Suprapubic skin (tissue), 4 donors: Measurements from ENCODE around the gene PCBP3. TPM values are rescaled to one million over a fixed set of nuclear protein-coding genes. Genes with fewer than 3 reads are reported as not detected.
A peak's percentile ranks its signal among the peaks of the same experiment; 100 is the strongest.

ENCODE experiments used
- DNase-seq, 2 donors: peaks; one replicate each; pipeline ENCODE4 v3.0.0-alpha.2; 2019; ENCODE audit warnings: low spot score in 2 of 2
- H3K27ac ChIP-seq: fragments of 200-600 bp; sonication (generic); one replicate; pipeline ENCODE4 v1.5.1; 2019
- H3K27me3 ChIP-seq: fragments of 200-600 bp; sonication (generic); one replicate; pipeline ENCODE4 v1.5.1; 2019
- H3K36me3 ChIP-seq: fragments of 200-600 bp; sonication (generic); one replicate; pipeline ENCODE4 v1.5.1; 2019
- H3K4me1 ChIP-seq: fragments of 200-600 bp; sonication (generic); one replicate; pipeline ENCODE4 v1.5.1; 2019
- H3K4me3 ChIP-seq: fragments of 200-600 bp; sonication (generic); one replicate; pipeline ENCODE4 v1.5.1; 2019; ENCODE audit warnings: mild to moderate bottlenecking
- H3K9me3 ChIP-seq: fragments of 200-600 bp; sonication (generic); one replicate; pipeline ENCODE4 v1.5.1; 2019
- CTCF ChIP-seq, 2 donors: fragments of 200-600 bp in 1 of 2; fragments of 450-650 bp in 1 of 2; sonication (generic) in 1 of 2; IDR thresholded peaks; one replicate each; pipeline ENCODE4 v1.5.1; 2016 to 2019; ENCODE audit warnings: antibody characterized with exemption in 2 of 2, mild to moderate bottlenecking in 1 of 2, moderate library complexity in 1 of 2
- EP300 ChIP-seq: sonication (generic); formaldehyde crosslinking; IDR thresholded peaks from one replicate; pipeline ENCODE4 v1.6.1; 2017; ENCODE audit warnings: antibody characterized with exemption
- POLR2A ChIP-seq, 2 donors: fragments of 450-650 bp; IDR thresholded peaks; one replicate each; pipeline ENCODE4 v1.6.1; 2017; ENCODE audit warnings: antibody characterized with exemption in 2 of 2, mild to moderate bottlenecking in 2 of 2, moderate library complexity in 2 of 2
- POLR2AphosphoS5 ChIP-seq, 3 donors: sonication (generic); formaldehyde crosslinking; IDR thresholded peaks; one replicate each; pipeline ENCODE4 v1.6.1; 2017; ENCODE audit warnings: antibody characterized with exemption in 3 of 3
- WGBS: methylation state at CpG from one replicate; pipeline ENCODE4 v1.1.5; 2018; 5-methylcytosine and 5-hydroxymethylcytosine counted together
- total RNA-seq, 4 donors: library from RNA; depleted of rRNA; stranded (reverse); fragments of >200 nt; gene quantifications; one replicate each; pipeline ENCODE4 v1.1.0, GENCODE V29; 2016

Gene PCBP3
- total RNA-seq, 4 donors from 2014 or later = 0.97 to 7.3 (median 2.7) TPM

GRCh38 chr21:45749974-45750373 lies 106.4 kb downstream of the PCBP3 start:
- 91% methylated on average over 15 of the region's 15 CpGs for WGBS
- Histone ChIP-seq H3K9me3 (no peaks in the 10 kb centered on the region), H3K36me3 (no peaks in the 10 kb centered on the region), H3K4me1 (peaks cover 10% of the 10 kb centered on the region), H3K27ac (no peak overlapping the region), H3K4me3 (no peak overlapping the region), H3K27me3 (peaks cover 2% of the 10 kb centered on the region)
- TF ChIP-seq CTCF (IDR thresholded peaks at IDR 0.05) = no peak
- no peak for TF ChIP-seq POLR2A (IDR thresholded peaks at IDR 0.05)
- no peak for TF ChIP-seq POLR2AphosphoS5 (IDR thresholded peaks at IDR 0.05)
- no peak for TF ChIP-seq EP300
- DNase-seq = peak in 1 of 2 donors; percentile 44

- WGBS = 66% methylated on average over 5 of the region's 5 CpGs
Observed at GRCh38 chr21:45750936-45751335, 107.4 kb downstream of the PCBP3 start.

GRCh38 chr21:45753445-45753844 lies 109.9 kb downstream of the PCBP3 start:
- WGBS = 93% methylated on average over 1 of the region's 1 CpG
- Histone ChIP-seq H3K9me3 (no peaks in the 10 kb centered on the region), H3K4me1 (peaks cover under 1% of the 10 kb centered on the region), H3K27me3 (peaks cover 2% of the 10 kb centered on the region), H3K4me3 (no peak overlapping the region), H3K27ac (no peak overlapping the region), H3K36me3 (no peaks in the 10 kb centered on the region)
- TF ChIP-seq CTCF (IDR thresholded peaks at IDR 0.05) (no peak), EP300 (no peak), POLR2AphosphoS5 (IDR thresholded peaks at IDR 0.05) (no peak), POLR2A (IDR thresholded peaks at IDR 0.05) (no peak)
- no peak for DNase-seq

More at GRCh38 chr21:45750936-45751335, 107.4 kb downstream of the PCBP3 start:
- H3K27me3 ChIP-seq = peaks cover 2% of the 10 kb centered on the region
- no peaks in the 10 kb centered on the region for H3K36me3 ChIP-seq
- H3K4me3 ChIP-seq = no peak overlapping the region
- no peak for TF ChIP-seq POLR2A (IDR thresholded peaks at IDR 0.05)
- no peak for TF ChIP-seq CTCF (IDR thresholded peaks at IDR 0.05)
- no peak for TF ChIP-seq EP300
- TF ChIP-seq POLR2AphosphoS5 (IDR thresholded peaks at IDR 0.05) = no peak
- peaks cover 10% of the 10 kb centered on the region for H3K4me1 ChIP-seq
- H3K9me3 ChIP-seq = no peaks in the 10 kb centered on the region
- no peak overlapping the region for H3K27ac ChIP-seq
- no peak for DNase-seq

DNA sequence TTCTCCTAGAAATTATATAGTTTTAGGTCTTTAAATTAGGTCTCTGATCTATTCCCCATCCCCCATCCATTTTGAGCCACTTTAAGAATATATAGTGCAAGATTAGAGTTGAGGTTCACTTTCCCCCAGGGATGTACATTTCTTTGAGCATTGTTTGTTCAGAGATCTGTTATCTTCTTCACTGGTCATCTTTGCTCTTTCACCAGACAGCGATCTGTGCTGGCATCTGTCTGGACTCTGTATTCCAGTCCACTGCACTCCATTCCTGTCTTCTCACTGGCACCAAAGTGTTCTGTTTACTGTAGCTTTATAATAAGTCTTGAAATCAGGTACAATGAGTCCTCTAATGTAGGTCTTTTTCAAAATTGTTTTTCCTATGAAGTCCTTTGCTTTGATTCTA lies 112.5 kb downstream of the PCBP3 start:
- no peak overlapping the region for H3K27ac ChIP-seq
- H3K9me3 ChIP-seq = no peaks in the 10 kb centered on the region
- no peak overlapping the region for H3K4me3 ChIP-seq
- H3K4me1 ChIP-seq = no peaks in the 10 kb centered on the region
- WGBS = 74% methylated on average over 1 of the region's 1 CpG
- H3K27me3 ChIP-seq = no peaks in the 10 kb centered on the region
- DNase-seq = no peak
- TF ChIP-seq CTCF (IDR thresholded peaks at IDR 0.05) (no peak), POLR2A (IDR thresholded peaks at IDR 0.05) (no peak), POLR2AphosphoS5 (IDR thresholded peaks at IDR 0.05) (no peak), EP300 (no peak)
- H3K36me3 ChIP-seq = no peaks in the 10 kb centered on the region

DNA sequence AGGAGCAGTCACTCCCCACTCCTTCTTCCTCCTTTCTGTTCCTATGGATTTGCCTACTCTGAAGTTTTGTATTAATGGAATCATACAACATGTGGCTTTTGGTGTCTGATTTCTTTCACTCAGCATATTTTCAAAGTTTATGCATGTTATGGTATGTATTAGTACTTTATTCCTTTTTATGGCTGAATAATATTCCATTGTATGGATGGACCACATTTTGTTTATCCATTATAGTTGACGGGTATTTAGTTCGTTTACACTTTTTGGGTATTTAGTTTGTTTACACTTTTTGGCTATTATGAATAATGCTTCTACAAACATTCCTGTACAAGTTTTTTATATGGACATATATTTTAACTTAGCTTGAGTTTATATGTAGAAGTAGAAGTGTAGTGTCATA lies 113.1 kb downstream of the PCBP3 start:
- WGBS = 93% methylated on average over 2 of the region's 2 CpGs
- Histone ChIP-seq H3K9me3 (no peaks in the 10 kb centered on the region), H3K27ac (no peak overlapping the region), H3K4me3 (no peak overlapping the region), H3K27me3 (no peaks in the 10 kb centered on the region), H3K36me3 (no peaks in the 10 kb centered on the region), H3K4me1 (no peaks in the 10 kb centered on the region)
- TF ChIP-seq CTCF (IDR thresholded peaks at IDR 0.05) = no peak
- no peak for TF ChIP-seq POLR2A (IDR thresholded peaks at IDR 0.05)
- TF ChIP-seq EP300 = no peak
- no peak for TF ChIP-seq POLR2AphosphoS5 (IDR thresholded peaks at IDR 0.05)
- no peak for DNase-seq
